GM23248 (cell line): Measurements from ENCODE around the gene DACH1.

Source experiments
- EZH2 ChIP-seq: fragments of 200-600 bp; sonication (generic); IDR thresholded peaks from 2 replicates; pipeline ENCODE4 v1.6.1; 2018; ENCODE audit warnings: antibody characterized with exemption, mild to moderate bottlenecking; ENCODE audit not compliant: insufficient read depth, poor library complexity, severe bottlenecking
- EZH2phosphoT487 ChIP-seq: fragments of 200-600 bp; sonication (generic); IDR thresholded peaks from 2 replicates; pipeline ENCODE4 v1.6.1; 2018; ENCODE audit warnings: antibody characterized with exemption, moderate library complexity, mild to moderate bottlenecking, low read depth; ENCODE audit not compliant: insufficient read depth

DNA sequence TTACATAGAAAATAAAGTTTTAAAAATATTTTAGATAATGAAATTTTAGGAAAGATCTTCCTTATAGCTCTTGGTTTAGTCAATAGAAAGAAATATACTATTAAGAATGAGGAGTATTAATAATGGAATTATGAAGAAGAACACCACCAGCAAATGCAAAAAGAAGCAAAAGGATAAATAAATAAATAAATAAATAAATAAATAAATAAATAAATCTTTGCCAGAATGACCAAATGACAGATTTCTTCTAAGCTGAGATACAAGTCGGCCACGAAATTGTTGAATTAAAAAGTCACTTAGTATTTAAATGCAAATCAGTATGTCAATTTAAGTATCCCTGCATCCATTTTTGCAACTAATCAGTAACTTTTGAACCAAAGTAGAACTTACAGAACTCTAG lies 95.9 kb downstream of the DACH1 start:
- TF ChIP-seq EZH2 (no peak), EZH2phosphoT487 (no peak)
